Naive B cell (primary cell): ENCODE results near the gene ALPK1. TPM values are rescaled to one million over a fixed set of nuclear protein-coding genes. Genes with fewer than 3 reads are reported as not detected.

ENCODE experiments used
- ATAC-seq, 2 donors: fragments of 150-1000 bp; cut with Tn5 transposase; 2 replicates each; pipeline ENCODE4 v1.10.0; 2021; ENCODE audit warnings: low read depth in 2 of 2, mild to moderate bottlenecking in 2 of 2, moderate library complexity in 2 of 2
- DNase-seq: peaks from one replicate; pipeline ENCODE4 v3.0.0; 2022
- H3K27ac Mint-ChIP-seq, 6 donors: one replicate each; pipeline ENCODE4 v1.8.0; 2020 to 2022; ENCODE audit warnings: mild to moderate bottlenecking in 6 of 6, mixed read lengths in 6 of 6, moderate library complexity in 5 of 6, inconsistent platforms in 2 of 6
- H3K27me3 Mint-ChIP-seq, 3 donors: one replicate each; pipeline ENCODE4 v1.8.0; 2021 to 2022; ENCODE audit warnings: mixed read lengths in 3 of 3, mild to moderate bottlenecking in 1 of 3
- H3K36me3 Mint-ChIP-seq, 2 donors: one replicate each; pipeline ENCODE4 v1.8.0; 2020 to 2022; ENCODE audit warnings: mixed read lengths in 2 of 2, inconsistent platforms in 1 of 2, mild to moderate bottlenecking in 1 of 2
- H3K4me1 Mint-ChIP-seq, 3 donors: one replicate each; pipeline ENCODE4 v1.8.0; 2020 to 2022; ENCODE audit warnings: mixed read lengths in 3 of 3, inconsistent platforms in 1 of 3, mild to moderate bottlenecking in 1 of 3, moderate library complexity in 1 of 3
- H3K4me3 Mint-ChIP-seq, 8 donors: one replicate each; pipeline ENCODE4 v1.8.0; 2020 to 2022; ENCODE audit warnings: mild to moderate bottlenecking in 8 of 8, mixed read lengths in 8 of 8, moderate library complexity in 8 of 8, inconsistent platforms in 2 of 8
- H3K9me3 Mint-ChIP-seq, 7 donors: one replicate each; pipeline ENCODE4 v1.8.0; 2020 to 2022; ENCODE audit warnings: mixed read lengths in 7 of 7, mild to moderate bottlenecking in 5 of 7, inconsistent platforms in 2 of 7, moderate library complexity in 1 of 7
- polyA plus RNA-seq, 6 donors: library from polyadenylated mRNA; unstranded; fragments of 300-500 nt; fragmentation: Illumina TruSeq; gene quantifications; one replicate each; pipeline ENCODE4 v1.2.3, GENCODE V29; 2021; ENCODE audit warnings: low read depth in 6 of 6

The ALPK1 gene
- polyA plus RNA-seq, 6 donors from 2014 or later = 3.9 to 7.3 (median 5.3) TPM; not detected in 1

GRCh38 chr4:112378858-112379257 lies 81.7 kb downstream of the ALPK1 start:
- Mint-ChIP-seq H3K4me1 (peaks cover 33 to 40% (median 35%) of the 10 kb centered on the region in 3 donors), H3K36me3 (peaks cover 8 to 34% of the 10 kb centered on the region in 2 donors), H3K9me3 (peaks cover 0 to 2% (median 0%) of the 10 kb centered on the region in 7 donors), H3K4me3 (no peak overlapping the region), H3K27ac (peak overlapping the region in 5 of 6 donors; percentile 10 to 50 (median 35)), H3K27me3 (no peaks in the 10 kb centered on the region)
- DNase-seq (no peak), ATAC-seq (no peak)

GRCh38 chr4:112379306-112379705 lies 82.1 kb downstream of the ALPK1 start:
- peaks cover 0 to 2% (median 0%) of the 10 kb centered on the region in 7 donors for H3K9me3 Mint-ChIP-seq
- peak overlapping the region in 3 of 6 donors; percentile 14 to 40 (median 34) for H3K27ac Mint-ChIP-seq
- H3K4me1 Mint-ChIP-seq = peaks cover 33 to 38% (median 35%) of the 10 kb centered on the region in 3 donors
- ATAC-seq (no peak), DNase-seq (no peak)
- H3K27me3 Mint-ChIP-seq = no peaks in the 10 kb centered on the region
- no peak overlapping the region for H3K4me3 Mint-ChIP-seq
- peaks cover 11 to 34% of the 10 kb centered on the region in 2 donors for H3K36me3 Mint-ChIP-seq

GRCh38 chr4:112381996-112382692 lies 85.0 kb downstream of the ALPK1 start:
- Mint-ChIP-seq H3K4me3 (no peak overlapping the region), H3K9me3 (no peaks in the 10 kb centered on the region), H3K4me1 (peaks cover 12 to 17% (median 14%) of the 10 kb centered on the region in 3 donors), H3K36me3 (peaks cover 11 to 34% of the 10 kb centered on the region in 2 donors), H3K27me3 (no peaks in the 10 kb centered on the region), H3K27ac (peak overlapping the region in 3 of 6 donors; percentile 33 to 54 (median 53))
- no peak for ATAC-seq
- no peak for DNase-seq

GRCh38 chr4:112386071-112386470 lies 88.9 kb downstream of the ALPK1 start:
- DNase-seq = no peak
- H3K4me3 Mint-ChIP-seq = no peak overlapping the region
- no peaks in the 10 kb centered on the region for H3K9me3 Mint-ChIP-seq
- peaks cover 11 to 22% of the 10 kb centered on the region in 2 donors for H3K36me3 Mint-ChIP-seq
- no peak for ATAC-seq
- H3K27me3 Mint-ChIP-seq = no peaks in the 10 kb centered on the region
- H3K27ac Mint-ChIP-seq = no peak overlapping the region
- H3K4me1 Mint-ChIP-seq = peaks cover 0 to 4% (median 0%) of the 10 kb centered on the region in 3 donors

- no peak for ATAC-seq
- no peaks in the 10 kb centered on the region for H3K4me1 Mint-ChIP-seq
- no peak overlapping the region for H3K4me3 Mint-ChIP-seq
- H3K36me3 Mint-ChIP-seq = peaks cover 29 to 49% of the 10 kb centered on the region in 2 donors
- no peak for DNase-seq
- H3K9me3 Mint-ChIP-seq = peaks cover 0 to 12% (median 1%) of the 10 kb centered on the region in 7 donors
- H3K27ac Mint-ChIP-seq = peak overlapping the region in 1 of 6 donors; percentile 35
- H3K27me3 Mint-ChIP-seq = no peaks in the 10 kb centered on the region
These were observed 104.9 kb downstream of the ALPK1 start for GRCh38 chr4:112402098-112402497.

- no peak for DNase-seq
- Mint-ChIP-seq H3K27me3 (no peaks in the 10 kb centered on the region), H3K36me3 (peaks cover 25 to 41% of the 10 kb centered on the region in 2 donors), H3K4me1 (no peaks in the 10 kb centered on the region), H3K4me3 (no peak overlapping the region), H3K9me3 (peaks cover 0 to 9% (median 1%) of the 10 kb centered on the region in 7 donors), H3K27ac (no peak overlapping the region)
- ATAC-seq = no peak
These were observed 106.2 kb downstream of the ALPK1 start for GRCh38 chr4:112403101-112403945.

- no peak for DNase-seq
- Mint-ChIP-seq H3K36me3 (peaks cover 9 to 20% of the 10 kb centered on the region in 2 donors), H3K27ac (no peak overlapping the region), H3K4me3 (no peak overlapping the region), H3K27me3 (no peaks in the 10 kb centered on the region), H3K9me3 (peaks cover 0 to 1% (median 0%) of the 10 kb centered on the region in 7 donors), H3K4me1 (no peaks in the 10 kb centered on the region)
- no peak for ATAC-seq
These were observed 113.2 kb downstream of the ALPK1 start for GRCh38 chr4:112410364-112410763.

GRCh38 chr4:112410804-112411203 lies 113.6 kb downstream of the ALPK1 start:
- peaks cover 0 to 1% (median 0%) of the 10 kb centered on the region in 7 donors for H3K9me3 Mint-ChIP-seq
- ATAC-seq (no peak), DNase-seq (no peak)
- no peaks in the 10 kb centered on the region for H3K27me3 Mint-ChIP-seq
- H3K36me3 Mint-ChIP-seq = peaks cover 9 to 20% of the 10 kb centered on the region in 2 donors
- no peaks in the 10 kb centered on the region for H3K4me1 Mint-ChIP-seq
- H3K4me3 Mint-ChIP-seq = no peak overlapping the region
- peak overlapping the region in 1 of 6 donors; percentile 12 for H3K27ac Mint-ChIP-seq

- no peaks in the 10 kb centered on the region for H3K4me1 Mint-ChIP-seq
- H3K36me3 Mint-ChIP-seq = peaks cover 16 to 28% of the 10 kb centered on the region in 2 donors
These were observed 114.8 kb downstream of the ALPK1 start for GRCh38 chr4:112411781-112412550.

GRCh38 chr4:112416464-112416863 lies 119.3 kb downstream of the ALPK1 start:
- Mint-ChIP-seq H3K27ac (no peak overlapping the region), H3K4me3 (no peak overlapping the region), H3K27me3 (no peaks in the 10 kb centered on the region), H3K4me1 (no peaks in the 10 kb centered on the region), H3K36me3 (peaks cover 21 to 22% of the 10 kb centered on the region in 2 donors), H3K9me3 (peaks cover 0 to 6% (median 4%) of the 10 kb centered on the region in 7 donors)
- DNase-seq (no peak), ATAC-seq (no peak)

More at GRCh38 chr4:112411781-112412550, 114.8 kb downstream of the ALPK1 start:
- Mint-ChIP-seq H3K27me3 (no peaks in the 10 kb centered on the region), H3K27ac (no peak overlapping the region), H3K9me3 (peaks cover 0 to 6% (median 4%) of the 10 kb centered on the region in 7 donors), H3K4me3 (no peak overlapping the region)
- DNase-seq (no peak), ATAC-seq (no peak)

GRCh38 chr4:112418092-112418491 lies 120.9 kb downstream of the ALPK1 start:
- DNase-seq = no peak
- peaks cover 22 to 26% of the 10 kb centered on the region in 2 donors for H3K36me3 Mint-ChIP-seq
- peaks cover 0 to 6% (median 4%) of the 10 kb centered on the region in 7 donors for H3K9me3 Mint-ChIP-seq
- no peak for ATAC-seq
- H3K27me3 Mint-ChIP-seq = no peaks in the 10 kb centered on the region
- H3K4me3 Mint-ChIP-seq = no peak overlapping the region
- H3K27ac Mint-ChIP-seq = peak overlapping the region in 2 of 6 donors; percentile 42 to 69
- H3K4me1 Mint-ChIP-seq = no peaks in the 10 kb centered on the region

GRCh38 chr4:112421911-112422310 lies 124.7 kb downstream of the ALPK1 start:
- H3K9me3 Mint-ChIP-seq = no peaks in the 10 kb centered on the region
- DNase-seq (no peak), ATAC-seq (no peak)
- no peaks in the 10 kb centered on the region for H3K27me3 Mint-ChIP-seq
- H3K4me1 Mint-ChIP-seq = no peaks in the 10 kb centered on the region
- no peak overlapping the region for H3K4me3 Mint-ChIP-seq
- peak overlapping the region in 1 of 6 donors; percentile 45 for H3K27ac Mint-ChIP-seq
- H3K36me3 Mint-ChIP-seq = peaks cover 0 to 22% of the 10 kb centered on the region in 2 donors

- H3K4me1 Mint-ChIP-seq = no peaks in the 10 kb centered on the region
These were observed 125.5 kb downstream of the ALPK1 start for GRCh38 chr4:112422644-112423043.

More at GRCh38 chr4:112422644-112423043, 125.5 kb downstream of the ALPK1 start:
- ATAC-seq = no peak
- H3K36me3 Mint-ChIP-seq = peaks cover 3 to 27% of the 10 kb centered on the region in 2 donors
- no peaks in the 10 kb centered on the region for H3K9me3 Mint-ChIP-seq
- no peak for DNase-seq
- peak overlapping the region in 1 of 6 donors; percentile 64 for H3K27ac Mint-ChIP-seq
- no peaks in the 10 kb centered on the region for H3K27me3 Mint-ChIP-seq
- H3K4me3 Mint-ChIP-seq = no peak overlapping the region
